SK-N-SH treated with all-trans-retinoic acid at 6 μM for 48 hours (cell line): ENCODE data around the gene TSGA10IP.

Experiments used
- CSDC2 ChIP-seq: fragments of 250-450 bp; sonication (Bioruptor Pico); IDR thresholded peaks from 2 replicates; pipeline ENCODE4 v1.5.0; 2020; ENCODE audit warnings: mild to moderate bottlenecking, moderate library complexity
- GLIS3 ChIP-seq: fragments of 250-450 bp; sonication (Bioruptor Pico); IDR thresholded peaks from 2 replicates; pipeline ENCODE4 v1.5.0; 2020; ENCODE audit warnings: mild to moderate bottlenecking, moderate library complexity
- OSR1 ChIP-seq: fragments of 250-450 bp; sonication (Bioruptor Pico); IDR thresholded peaks from 2 replicates; pipeline ENCODE4 v1.8.0; 2022; ENCODE audit warnings: moderate library complexity, mild to moderate bottlenecking, inconsistent platforms
- PATZ1 ChIP-seq: fragments of 250-450 bp; sonication (Bioruptor Pico); IDR thresholded peaks from 2 replicates; pipeline ENCODE4 v1.8.0; 2020; ENCODE audit warnings: mild to moderate bottlenecking, moderate library complexity, borderline replicate concordance
- PPARA ChIP-seq: fragments of 250-450 bp; sonication (Bioruptor Pico); IDR thresholded peaks from 2 replicates; pipeline ENCODE4 v1.5.0; 2020; ENCODE audit warnings: mild to moderate bottlenecking, borderline replicate concordance
- RARB ChIP-seq: fragments of 250-450 bp; sonication (Bioruptor Pico); IDR thresholded peaks from 2 replicates; pipeline ENCODE4 v1.8.0; 2021; ENCODE audit warnings: mild to moderate bottlenecking, moderate library complexity
- SNAI2 ChIP-seq: fragments of 250-450 bp; sonication (Bioruptor Pico); IDR thresholded peaks from 2 replicates; pipeline ENCODE4 v1.5.0; 2020; ENCODE audit warnings: mild to moderate bottlenecking, moderate library complexity
- ZFP3 ChIP-seq: fragments of 250-450 bp; sonication (Bioruptor Pico); IDR thresholded peaks from 2 replicates; pipeline ENCODE4 v1.5.0; 2020; ENCODE audit warnings: mild to moderate bottlenecking, moderate library complexity
- ZFP30 ChIP-seq: fragments of 450-650 bp; formaldehyde crosslinking; IDR thresholded peaks from 2 replicates; pipeline ENCODE4 v1.5.0; 2022; ENCODE audit warnings: mild to moderate bottlenecking, moderate library complexity
- ZNF565 ChIP-seq: fragments of 450-650 bp; formaldehyde crosslinking; conservative IDR thresholded peaks from 2 replicates; pipeline ENCODE4 v1.5.0; 2020; ENCODE audit warnings: low read depth, mild to moderate bottlenecking, moderate library complexity
- ZNF70 ChIP-seq: fragments of 450-650 bp; formaldehyde crosslinking; IDR thresholded peaks from 2 replicates; pipeline ENCODE4 v1.5.0; 2020; ENCODE audit warnings: mild to moderate bottlenecking, moderate library complexity
- TF ChIP-seq, protein P1 (sequence below): fragments of 250-450 bp; sonication (Bioruptor Pico); IDR thresholded peaks from 2 replicates; pipeline ENCODE4 v1.5.1; 2021; ENCODE audit warnings: mild to moderate bottlenecking, moderate library complexity

DNA sequence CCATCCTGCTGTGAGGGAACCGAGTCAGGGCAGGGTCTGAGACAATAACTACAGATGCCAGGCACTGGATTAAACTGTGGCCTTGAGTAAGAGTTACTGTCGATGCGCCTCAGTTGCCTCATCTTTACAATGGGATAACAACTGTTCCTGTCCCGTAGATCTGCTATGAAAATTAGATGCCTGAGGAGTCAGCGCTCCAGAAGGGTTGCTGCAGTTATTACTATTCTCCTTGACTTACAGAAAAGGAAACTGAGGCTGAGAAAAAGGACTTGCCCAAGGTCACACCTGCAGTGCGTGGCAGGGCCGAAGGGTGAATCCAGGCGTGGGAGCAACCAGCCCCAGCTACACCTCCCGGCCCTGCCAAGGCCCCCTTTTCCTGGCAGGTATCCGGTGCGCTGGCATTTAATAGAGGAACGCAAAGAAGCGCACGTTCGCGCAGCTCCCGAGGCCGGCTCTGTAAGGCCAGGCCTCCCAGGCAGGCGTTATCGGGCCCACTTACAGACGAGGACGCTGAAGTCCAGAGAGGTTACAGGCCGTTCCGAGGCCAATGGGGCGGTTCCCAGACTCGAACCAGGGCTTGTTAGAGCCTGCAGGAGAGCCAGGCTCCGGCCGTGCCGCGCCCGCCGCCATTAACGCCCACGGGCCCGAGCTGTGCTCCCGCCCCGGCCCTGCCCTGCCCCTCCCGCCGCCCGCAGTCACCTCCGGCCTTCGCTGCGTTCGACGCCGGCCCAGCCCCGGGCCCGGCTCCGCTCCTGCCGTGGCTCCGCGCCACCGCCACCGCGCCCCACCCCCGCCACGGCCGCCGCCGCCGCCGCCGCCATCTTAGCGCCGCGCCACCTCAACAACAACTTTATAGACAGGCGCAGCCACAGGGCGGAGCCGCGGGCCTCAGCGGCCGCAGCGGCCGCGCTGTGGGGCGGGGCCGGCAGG is 26.8 kb upstream of the TSGA10IP start, which contains the start of gene C11orf68:
- TF ChIP-seq GLIS3 (CRISPR knock-in tag): no peak
- no peak for TF ChIP-seq ZNF565
- no peak for TF ChIP-seq ZFP30
- TF ChIP-seq RARB (CRISPR knock-in tag): no peak
- no peak for TF ChIP-seq SNAI2
- no peak for TF ChIP-seq ZNF70
- TF ChIP-seq ZFP3 (CRISPR knock-in tag): no peak
- TF ChIP-seq, protein P1, sequence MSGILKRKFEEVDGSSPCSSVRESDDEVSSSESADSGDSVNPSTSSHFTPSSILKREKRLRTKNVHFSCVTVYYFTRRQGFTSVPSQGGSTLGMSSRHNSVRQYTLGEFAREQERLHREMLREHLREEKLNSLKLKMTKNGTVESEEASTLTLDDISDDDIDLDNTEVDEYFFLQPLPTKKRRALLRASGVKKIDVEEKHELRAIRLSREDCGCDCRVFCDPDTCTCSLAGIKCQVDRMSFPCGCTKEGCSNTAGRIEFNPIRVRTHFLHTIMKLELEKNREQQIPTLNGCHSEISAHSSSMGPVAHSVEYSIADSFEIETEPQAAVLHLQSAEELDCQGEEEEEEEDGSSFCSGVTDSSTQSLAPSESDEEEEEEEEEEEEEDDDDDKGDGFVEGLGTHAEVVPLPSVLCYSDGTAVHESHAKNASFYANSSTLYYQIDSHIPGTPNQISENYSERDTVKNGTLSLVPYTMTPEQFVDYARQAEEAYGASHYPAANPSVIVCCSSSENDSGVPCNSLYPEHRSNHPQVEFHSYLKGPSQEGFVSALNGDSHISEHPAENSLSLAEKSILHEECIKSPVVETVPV (CRISPR knock-in tag): no peak
- no peak for TF ChIP-seq OSR1
- TF ChIP-seq PATZ1: no peak
- no peak for TF ChIP-seq CSDC2
- no peak for TF ChIP-seq PPARA
